Esophagus (tissue), 2 donors: ENCODE results near the gene PDZD8. TPM values are rescaled to one million over a fixed set of nuclear protein-coding genes. Genes with fewer than 3 reads are reported as not detected.

ENCODE experiments used
- H3K27ac ChIP-seq, 2 donors: one replicate each; pipeline ENCODE4 v1.5.1; 2013; ENCODE audit warnings: low read depth in 2 of 2, mild to moderate bottlenecking in 2 of 2, inconsistent platforms in 1 of 2, low read length in 1 of 2, moderate library complexity in 1 of 2
- H3K27me3 ChIP-seq, 2 donors: one replicate each; pipeline ENCODE4 v1.6.1; 2013; ENCODE audit warnings: low read length in 2 of 2, control low read depth in 1 of 2, mild to moderate bottlenecking in 1 of 2; ENCODE audit not compliant: insufficient read depth in 2 of 2, control insufficient read depth in 1 of 2
- H3K36me3 ChIP-seq, 2 donors: one replicate each; pipeline ENCODE4 v1.6.1; 2013; ENCODE audit warnings: low read length in 1 of 2; ENCODE audit not compliant: control insufficient read depth in 2 of 2, insufficient read depth in 2 of 2
- H3K4me1 ChIP-seq, 2 donors: one replicate each; pipeline ENCODE4 v1.6.1; 2013; ENCODE audit warnings: low read length in 1 of 2; ENCODE audit not compliant: control insufficient read depth in 2 of 2, insufficient read depth in 2 of 2
- H3K4me3 ChIP-seq, 2 donors: one replicate each; pipeline ENCODE4 v1.5.1; 2013; ENCODE audit warnings: low read length in 2 of 2, mild to moderate bottlenecking in 2 of 2, low read depth in 1 of 2, moderate library complexity in 1 of 2
- H3K9me3 ChIP-seq, 2 donors: one replicate each; pipeline ENCODE4 v1.6.1; 2013; ENCODE audit warnings: mild to moderate bottlenecking in 2 of 2, low read depth in 1 of 2, low read length in 1 of 2, moderate library complexity in 1 of 2; ENCODE audit not compliant: control insufficient read depth in 2 of 2, insufficient read depth in 1 of 2
- WGBS, 2 donors: extraction: QIAGEN DNeasy Blood & Tissue Kit; methylation state at CpG; one replicate each; pipeline ENCODE4 v1.1.7; 2013; 5-methylcytosine and 5-hydroxymethylcytosine counted together
- polyA plus RNA-seq, 2 donors: library from polyadenylated mRNA; stranded (reverse); fragments of 200-250 nt; gene quantifications; one replicate each; pipeline ENCODE4 v1.2.3, GENCODE V29; 2013
- donor health status: healthy with polysubstance abuse.
- donor health status: Bipolar disorder and iron deficiency.

The PDZD8 gene
- polyA plus RNA-seq, 2 donors = 2.9 to 6.8 TPM

DNA sequence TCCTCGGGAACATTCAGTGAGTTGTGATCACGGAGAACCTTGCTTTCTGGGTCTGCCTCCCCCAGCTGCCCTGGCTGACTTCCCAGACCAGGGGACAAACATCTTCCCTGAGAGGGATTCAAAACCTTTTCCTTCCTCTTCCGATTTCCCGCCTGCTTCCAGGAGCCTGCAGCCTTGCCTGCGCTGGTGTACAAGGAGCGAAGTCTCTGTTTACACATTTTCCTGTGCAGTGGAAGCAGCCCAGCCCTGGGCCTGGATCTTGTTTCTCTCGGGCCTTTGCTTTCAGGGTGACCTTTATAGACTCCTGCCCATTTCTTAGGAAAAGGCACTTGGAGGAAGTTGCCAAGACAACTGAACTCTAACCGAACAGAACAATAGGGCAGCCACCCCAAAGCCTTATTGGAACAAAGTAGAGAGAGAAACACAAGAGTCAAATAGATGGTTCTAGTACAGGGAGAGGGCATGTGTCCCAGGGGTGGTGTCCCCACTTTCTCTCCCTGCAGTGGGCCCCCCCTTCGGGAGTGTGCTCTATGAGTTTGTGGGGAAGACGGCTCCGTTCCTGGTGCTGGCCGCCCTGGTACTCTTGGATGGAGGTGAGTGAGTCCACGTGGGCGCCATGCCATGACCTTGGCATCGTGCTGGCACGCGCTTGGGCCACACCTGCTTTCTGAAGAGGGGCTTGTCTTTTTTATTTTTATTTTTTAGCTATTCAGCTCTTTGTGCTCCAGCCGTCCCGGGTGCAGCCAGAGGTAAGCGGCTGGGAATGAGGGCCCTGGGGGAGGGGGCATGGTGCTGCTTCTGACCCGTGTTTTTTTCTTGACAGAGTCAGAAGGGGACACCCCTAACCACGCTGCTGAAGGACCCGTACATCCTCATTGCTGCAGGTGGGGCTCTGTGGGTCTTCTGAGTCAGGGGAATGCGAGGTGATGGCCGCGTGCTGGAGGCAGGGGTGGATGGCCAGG lies 120.2 kb downstream of the PDZD8 start:
- H3K27ac ChIP-seq = no peak overlapping the region
- no peaks in the 10 kb centered on the region for H3K4me1 ChIP-seq
- H3K4me3 ChIP-seq = no peak overlapping the region
- no peaks in the 10 kb centered on the region for H3K27me3 ChIP-seq
- no peaks in the 10 kb centered on the region for H3K9me3 ChIP-seq
- H3K36me3 ChIP-seq = no peaks in the 10 kb centered on the region
- WGBS, 2 donors = 74 to 84% methylated on average over 26 of the region's 26 CpGs

- Histone ChIP-seq H3K9me3 (no peaks in the 10 kb centered on the region), H3K4me3 (no peak overlapping the region), H3K27ac (no peak overlapping the region), H3K36me3 (no peaks in the 10 kb centered on the region), H3K27me3 (no peaks in the 10 kb centered on the region), H3K4me1 (no peaks in the 10 kb centered on the region)
- 72 to 73% methylated on average over 9 of the region's 9 CpGs for WGBS, 2 donors
These were observed 120.9 kb downstream of the PDZD8 start for GRCh38 chr10:117254338-117254737.

DNA sequence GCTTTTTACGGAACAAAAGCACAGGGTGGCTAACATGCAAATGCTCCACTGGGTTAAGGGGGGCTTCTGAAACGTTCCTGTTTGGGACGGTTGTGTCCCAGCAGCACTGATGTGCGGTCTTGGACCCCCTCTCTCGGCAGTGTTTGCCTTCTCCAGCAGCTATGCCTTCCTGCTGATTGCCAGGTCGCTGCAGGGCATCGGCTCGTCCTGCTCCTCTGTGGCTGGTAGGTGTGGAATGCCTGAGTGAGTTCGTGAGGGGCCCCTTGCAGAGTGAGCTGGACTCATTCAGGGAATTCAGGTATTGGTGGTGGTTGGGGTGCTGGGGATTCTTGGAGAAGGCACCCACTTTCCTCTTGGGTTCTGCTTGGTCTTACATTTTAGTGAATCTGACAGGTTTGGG lies 121.3 kb downstream of the PDZD8 start:
- 58 to 71% methylated on average over 9 of the region's 9 CpGs for WGBS, 2 donors
- Histone ChIP-seq H3K27ac (no peak overlapping the region), H3K27me3 (no peaks in the 10 kb centered on the region)

GRCh38 chr10:117250411-117250810 lies 124.8 kb downstream of the PDZD8 start:
- Histone ChIP-seq H3K4me1 (peaks cover 0 to 1% of the 10 kb centered on the region in 2 donors), H3K9me3 (no peaks in the 10 kb centered on the region), H3K36me3 (no peaks in the 10 kb centered on the region), H3K27me3 (no peaks in the 10 kb centered on the region), H3K4me3 (no peak overlapping the region), H3K27ac (no peak overlapping the region)
- WGBS, 2 donors = 50 to 72% methylated on average over 7 of the region's 7 CpGs

More for the DNA sequence above, 121.3 kb downstream of the PDZD8 start:
- H3K4me3 ChIP-seq = no peak overlapping the region
- no peaks in the 10 kb centered on the region for H3K4me1 ChIP-seq
- H3K36me3 ChIP-seq = no peaks in the 10 kb centered on the region
- H3K9me3 ChIP-seq = no peaks in the 10 kb centered on the region

GRCh38 chr10:117249493-117250093 lies 125.6 kb downstream of the PDZD8 start:
- H3K27me3 ChIP-seq = no peaks in the 10 kb centered on the region
- H3K4me3 ChIP-seq = no peak overlapping the region
- peaks cover 0 to 1% of the 10 kb centered on the region in 2 donors for H3K4me1 ChIP-seq
- H3K9me3 ChIP-seq = no peaks in the 10 kb centered on the region
- no peaks in the 10 kb centered on the region for H3K36me3 ChIP-seq
- no peak overlapping the region for H3K27ac ChIP-seq
- WGBS, 2 donors = 64 to 74% methylated on average over 6 of the region's 6 CpGs

DNA sequence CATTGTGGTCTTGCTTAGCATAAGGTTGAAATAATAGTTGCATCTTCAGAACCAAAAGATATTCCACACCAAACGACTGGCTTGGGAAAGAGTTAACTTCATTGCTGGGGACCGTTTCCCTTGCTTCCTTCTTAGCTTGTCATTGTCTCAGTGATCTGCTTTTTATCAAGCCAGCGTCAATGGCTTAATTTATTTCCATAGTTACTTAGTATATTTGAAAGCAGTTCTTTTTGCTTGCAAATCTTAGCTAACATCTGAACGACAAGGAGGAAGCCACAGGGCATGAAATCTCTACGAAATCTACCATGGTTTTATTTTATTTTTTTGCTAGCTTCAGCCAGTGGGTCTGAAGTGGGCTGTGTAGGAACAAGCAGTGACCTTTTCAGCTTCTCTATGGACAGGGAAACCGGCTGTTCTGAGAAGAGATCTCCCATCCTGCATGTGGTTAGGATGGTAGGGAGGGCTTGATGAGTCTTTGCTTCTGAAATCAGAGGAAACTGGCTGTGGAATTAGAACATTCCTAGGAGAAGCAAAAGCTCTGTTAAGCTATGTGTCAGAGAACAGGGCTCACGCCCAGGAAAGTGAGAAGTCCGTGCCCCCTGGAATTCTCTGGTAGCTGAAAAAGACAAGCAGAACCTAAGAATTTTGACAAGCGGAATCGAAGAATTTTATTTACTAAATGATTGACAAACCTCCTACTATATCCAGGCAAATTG lies 126.3 kb downstream of the PDZD8 start:
- Histone ChIP-seq H3K4me3 (no peak overlapping the region), H3K27me3 (no peaks in the 10 kb centered on the region), H3K36me3 (no peaks in the 10 kb centered on the region), H3K9me3 (no peaks in the 10 kb centered on the region), H3K27ac (no peak overlapping the region), H3K4me1 (peaks cover 0 to 1% of the 10 kb centered on the region in 2 donors)
- WGBS, 2 donors = 43 to 54% methylated on average over 10 of the region's 10 CpGs

- Histone ChIP-seq H3K27me3 (no peaks in the 10 kb centered on the region), H3K36me3 (no peaks in the 10 kb centered on the region), H3K4me3 (no peak overlapping the region), H3K9me3 (no peaks in the 10 kb centered on the region), H3K27ac (no peak overlapping the region), H3K4me1 (peaks cover 0 to 1% of the 10 kb centered on the region in 2 donors)
- 74 to 77% methylated on average over 3 of the region's 3 CpGs for WGBS, 2 donors
These were observed 128.1 kb downstream of the PDZD8 start for GRCh38 chr10:117246997-117247671.

DNA sequence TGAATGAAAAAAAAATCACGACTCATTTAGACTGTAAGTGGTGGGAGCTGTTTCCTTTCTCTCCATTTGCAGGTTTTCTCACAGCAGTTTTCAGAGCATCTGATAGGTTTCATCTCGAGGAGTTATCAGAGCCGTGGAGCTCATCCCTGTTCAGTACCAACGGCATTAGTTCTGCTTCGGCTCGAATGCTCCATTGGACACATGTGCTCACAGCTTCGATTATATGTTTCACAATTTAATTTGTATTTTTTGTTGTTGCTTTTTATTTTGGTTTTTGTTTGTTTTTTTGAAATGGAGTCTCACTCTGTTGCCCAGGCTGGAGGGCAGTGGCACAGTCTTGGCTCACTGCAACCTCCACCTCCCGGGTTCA lies 132.8 kb downstream of the PDZD8 start:
- Histone ChIP-seq H3K4me3 (no peak overlapping the region), H3K4me1 (peaks cover 4% of the 10 kb centered on the region in 2 donors), H3K36me3 (no peaks in the 10 kb centered on the region), H3K27me3 (peaks cover 3 to 19% of the 10 kb centered on the region in 2 donors), H3K27ac (no peak overlapping the region), H3K9me3 (no peaks in the 10 kb centered on the region)
- 86 to 88% methylated on average over 8 of the region's 8 CpGs for whole genome bisulfite sequencing, 2 donors
